Spleen (tissue), 7 donors: ENCODE results near the gene MSMB.

ENCODE experiments used
- CTCF ChIP-seq, 11 experiments: fragments of 200-600 bp in 7 of 11; fragments of 450-650 bp in 4 of 11; sonication (generic) in 4 of 11; IDR thresholded peaks in 8 of 11; conservative IDR thresholded peaks in 3 of 11; 1 replicate in 7 of 11; 2 replicates in 4 of 11; pipeline versions ENCODE4 v1.4.0 to v1.8.0; 2016 to 2021; ENCODE audit warnings: antibody characterized with exemption in 11 of 11, inconsistent platforms in 4 of 11, mild to moderate bottlenecking in 1 of 11
- POLR2A ChIP-seq, 3 donors: fragments of 450-650 bp; IDR thresholded peaks; one replicate each; pipeline ENCODE4 v1.5.1; 2017; ENCODE audit warnings: antibody characterized with exemption in 3 of 3, mild to moderate bottlenecking in 1 of 3
- POLR2AphosphoS5 ChIP-seq, 3 donors: sonication (generic); formaldehyde crosslinking; IDR thresholded peaks; one replicate each; pipeline ENCODE4 v1.5.1; 2017; ENCODE audit warnings: antibody characterized with exemption in 3 of 3
- donor health status: DM: no; HTN: no; CAD: no; lungs with moderate emphysema.
- donor health status: DM: no; HTN: no; CAD: no.
- donor health status: DM: no; HTN: no; CAD: no.

GRCh38 chr10:46031648-46032532 is 14.2 kb downstream of the MSMB start:
- TF ChIP-seq CTCF (IDR thresholded peaks at IDR 0.05 in 8 of 11, conservative IDR thresholded peaks at IDR 0.05 in 3 of 11) (no peak), POLR2AphosphoS5 (IDR thresholded peaks at IDR 0.05) (no peak), POLR2A (IDR thresholded peaks at IDR 0.05) (no peak)
